ENCODE data around the gene UQCC2.

Gene UQCC2

DNA sequence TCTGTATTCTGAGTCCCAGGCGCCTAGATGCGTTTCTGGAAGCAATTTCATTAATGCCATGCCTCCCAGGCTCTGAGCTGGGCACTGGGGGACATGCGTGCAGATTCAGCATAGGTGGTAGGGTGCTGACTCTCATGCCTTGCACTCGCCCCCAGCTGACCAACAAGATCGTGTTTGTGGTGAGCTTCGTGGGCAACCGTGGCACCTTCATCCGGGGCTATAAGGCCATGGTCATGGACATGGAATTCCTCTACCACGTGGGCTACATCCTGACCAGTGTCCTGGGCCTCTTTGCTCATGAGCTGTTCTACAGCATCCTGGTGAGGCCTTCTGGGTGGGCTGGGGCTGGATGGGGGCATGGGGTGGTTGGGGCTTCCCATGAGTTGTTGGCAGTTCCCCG is 21.6 kb downstream of the UQCC2 start:
- no peaks in the 10 kb centered on the region for H3K9me3 ChIP-seq (ENCODE audit: control insufficient read depth, low read length)
- H3K36me3 ChIP-seq (ENCODE audit: control insufficient read depth, insufficient read depth, low read length), result peaks cover 26% of the 10 kb centered on the region
- no peaks in the 10 kb centered on the region for H3K27me3 ChIP-seq (ENCODE audit: control insufficient read depth, insufficient read depth, low read length)
- no peak overlapping the region for H3K9ac ChIP-seq (ENCODE audit: low read length)
- H3K4me1 ChIP-seq (ENCODE audit: control insufficient read depth, insufficient read depth, low read length), result peaks cover 5% of the 10 kb centered on the region
- no peak overlapping the region for H3K4me3 ChIP-seq (ENCODE audit: low read length)

DNA sequence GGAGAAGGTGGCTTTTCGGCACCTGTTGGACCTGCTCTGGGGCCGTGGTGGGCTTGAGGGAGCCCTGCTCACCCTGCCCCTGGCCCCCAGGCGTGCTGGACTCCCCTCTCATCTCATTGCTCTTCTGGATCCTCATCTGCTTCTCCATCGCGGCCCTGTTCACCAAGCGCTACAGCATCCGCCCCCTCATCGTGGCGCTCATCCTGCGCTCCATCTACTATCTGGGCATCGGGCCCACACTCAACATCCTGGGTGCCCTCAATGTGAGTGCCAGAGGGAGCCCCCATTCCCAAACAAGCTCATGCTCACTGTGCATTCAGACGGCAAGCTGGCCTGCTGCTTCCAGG is 22.4 kb downstream of the UQCC2 start:
- H3K9me3 ChIP-seq (ENCODE audit: control insufficient read depth, low read length), result no peaks in the 10 kb centered on the region
- no peaks in the 10 kb centered on the region for H3K27me3 ChIP-seq (ENCODE audit: control insufficient read depth, insufficient read depth, low read length)
- H3K4me3 ChIP-seq (ENCODE audit: low read length), result no peak overlapping the region
- no peak overlapping the region for H3K9ac ChIP-seq (ENCODE audit: low read length)
- H3K4me1 ChIP-seq (ENCODE audit: control insufficient read depth, insufficient read depth, low read length), result no peaks in the 10 kb centered on the region
- peaks cover 19% of the 10 kb centered on the region for H3K36me3 ChIP-seq (ENCODE audit: control insufficient read depth, insufficient read depth, low read length)

DNA sequence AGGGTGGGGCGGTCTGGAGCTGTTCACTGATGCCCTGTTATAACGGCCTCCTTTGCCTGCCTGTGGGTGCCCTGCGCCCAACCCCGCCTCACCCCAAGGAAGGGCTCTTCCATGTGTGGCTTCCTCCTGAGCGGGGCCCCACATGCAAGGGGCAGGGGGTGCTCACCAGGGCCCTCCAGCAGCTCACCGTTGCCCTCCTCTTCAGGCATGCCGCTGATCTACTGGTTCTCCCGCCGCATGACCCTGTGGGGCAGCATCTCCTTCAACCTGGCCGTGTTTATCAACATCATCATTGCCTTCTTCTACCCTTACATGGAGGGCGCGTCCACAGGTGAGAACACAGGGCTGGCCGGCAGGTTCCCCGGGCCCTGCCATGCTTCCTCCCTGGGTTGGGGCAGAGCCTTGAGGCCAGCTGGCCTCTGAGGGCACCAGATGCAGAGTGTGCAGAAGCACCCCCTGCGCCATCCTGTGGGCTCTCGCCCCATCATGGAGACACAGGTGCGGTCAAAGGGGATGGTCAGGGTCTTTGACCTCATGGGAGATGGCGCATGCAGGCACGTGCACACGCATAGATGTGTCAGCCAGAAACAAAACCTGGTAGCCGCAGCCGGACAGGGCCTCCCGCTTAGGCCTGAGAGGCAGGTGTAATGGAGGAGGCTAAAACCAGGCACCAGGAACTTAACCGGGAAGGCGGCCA is 22.9 kb downstream of the UQCC2 start:
- Histone ChIP-seq H3K4me1 (ENCODE audit: control insufficient read depth, insufficient read depth, low read length) (no peaks in the 10 kb centered on the region), H3K9me3 (ENCODE audit: control insufficient read depth, low read length) (no peaks in the 10 kb centered on the region), H3K36me3 (ENCODE audit: control insufficient read depth, insufficient read depth, low read length) (peaks cover 19% of the 10 kb centered on the region), H3K9ac (ENCODE audit: low read length) (no peak overlapping the region), H3K4me3 (ENCODE audit: low read length) (no peak overlapping the region), H3K27me3 (ENCODE audit: control insufficient read depth, insufficient read depth, low read length) (no peaks in the 10 kb centered on the region)

DNA sequence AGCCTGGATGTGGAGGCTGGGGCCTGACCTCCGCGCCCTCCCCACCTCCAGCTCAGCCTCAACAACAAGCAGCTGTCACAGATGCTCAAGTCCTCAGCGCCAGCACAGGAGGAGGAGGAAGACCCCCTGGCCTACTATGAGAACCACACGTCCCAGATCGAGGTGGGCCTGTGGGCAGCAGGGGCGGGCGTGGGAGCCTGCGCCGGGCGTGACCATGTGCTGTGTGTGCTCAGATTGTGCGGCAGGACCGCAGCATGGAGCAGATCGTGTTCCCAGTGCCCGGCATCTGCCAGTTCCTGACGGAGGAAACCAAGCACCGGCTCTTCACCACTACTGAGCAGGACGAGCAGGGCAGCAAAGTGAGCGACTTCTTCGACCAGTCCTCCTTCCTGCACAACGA is 23.5 kb downstream of the UQCC2 start:
- no peak overlapping the region for H3K9ac ChIP-seq (ENCODE audit: low read length)
- no peak overlapping the region for H3K4me3 ChIP-seq (ENCODE audit: low read length)
- no peaks in the 10 kb centered on the region for H3K9me3 ChIP-seq (ENCODE audit: control insufficient read depth, low read length)
- no peaks in the 10 kb centered on the region for H3K27me3 ChIP-seq (ENCODE audit: control insufficient read depth, insufficient read depth, low read length)
- H3K4me1 ChIP-seq (ENCODE audit: control insufficient read depth, insufficient read depth, low read length), result no peaks in the 10 kb centered on the region
- peaks cover 19% of the 10 kb centered on the region for H3K36me3 ChIP-seq (ENCODE audit: control insufficient read depth, insufficient read depth, low read length)

DNA sequence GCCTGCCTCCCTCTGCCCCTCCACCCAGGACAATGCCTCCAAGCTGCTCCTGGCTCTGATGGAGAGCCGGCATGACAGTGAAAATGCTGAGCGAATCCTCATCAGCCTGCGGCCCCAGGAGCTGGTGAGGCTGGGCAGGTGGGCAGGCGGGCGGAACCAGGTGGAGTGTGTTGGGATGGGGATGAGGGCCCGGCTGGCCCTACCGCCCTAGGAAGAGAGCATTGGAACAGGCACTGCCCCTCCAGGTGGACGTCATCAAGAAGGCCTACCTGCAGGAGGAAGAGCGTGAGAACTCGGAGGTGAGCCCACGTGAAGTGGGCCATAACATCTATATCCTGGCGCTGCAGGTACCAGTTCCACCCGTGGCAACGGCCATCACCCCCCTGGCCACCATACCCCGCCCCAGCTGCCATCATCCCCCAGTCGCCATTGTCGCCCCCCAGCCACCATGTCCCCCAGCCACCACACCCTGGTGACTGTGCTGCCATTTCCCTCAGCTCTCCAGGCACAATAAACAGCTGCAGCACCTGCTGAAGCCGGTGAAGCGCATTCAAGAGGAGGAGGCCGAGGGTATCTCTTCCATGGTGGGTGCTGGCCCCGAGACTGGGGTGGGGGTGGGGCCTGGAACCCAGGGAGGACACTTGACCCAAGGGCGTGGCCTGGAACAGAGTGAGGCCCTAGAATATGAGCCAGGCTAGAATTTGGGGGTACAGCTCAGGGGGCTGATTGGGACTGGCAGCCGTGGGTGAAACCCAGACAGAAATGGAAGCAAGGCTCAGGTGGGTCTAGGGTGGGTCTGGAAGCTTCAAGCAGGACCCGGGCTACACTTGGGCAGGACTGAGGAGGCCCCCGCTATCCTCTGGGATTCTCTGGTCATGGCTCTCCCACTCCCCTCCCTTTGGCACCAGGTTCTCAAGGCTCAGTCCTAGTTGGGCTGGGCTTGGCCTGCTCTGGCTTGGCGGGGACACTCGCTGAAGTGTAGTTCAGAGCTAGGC is 24.2 kb downstream of the UQCC2 start:
- peaks cover 19% of the 10 kb centered on the region for H3K36me3 ChIP-seq (ENCODE audit: control insufficient read depth, insufficient read depth, low read length)

DNA sequence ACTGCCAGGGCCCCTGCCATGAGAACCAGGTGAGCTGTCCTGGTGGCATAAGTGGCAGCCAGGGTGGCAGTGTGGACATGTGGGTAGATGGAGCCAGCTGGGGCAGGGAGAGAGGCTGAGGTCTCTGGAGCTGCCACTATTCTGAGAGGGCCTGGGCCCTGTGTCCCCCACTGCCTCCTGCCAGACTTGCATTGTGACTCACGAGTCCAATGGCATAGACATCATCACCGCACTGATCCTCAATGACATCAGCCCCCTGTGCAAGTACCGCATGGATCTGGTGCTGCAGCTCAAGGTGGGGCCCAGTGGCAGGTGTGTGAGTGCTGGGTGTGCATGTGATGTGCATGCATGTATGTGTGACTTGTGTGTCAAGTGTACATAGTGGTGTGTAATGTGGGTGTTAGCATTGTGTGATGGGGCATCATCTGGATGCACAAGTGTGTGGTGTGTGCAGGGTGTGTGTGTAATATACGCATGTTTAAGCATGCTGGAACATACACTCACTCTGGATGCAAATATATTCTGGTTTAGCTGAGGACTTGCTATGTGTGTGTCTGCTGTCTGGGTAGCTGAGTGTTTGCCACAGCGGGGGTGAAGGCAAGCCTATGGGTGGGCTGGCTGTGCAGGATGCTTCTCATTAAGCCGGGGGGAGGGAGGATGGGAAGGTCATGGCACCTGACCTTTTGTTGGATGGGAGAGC is 25.1 kb downstream of the UQCC2 start:
- H3K4me1 ChIP-seq (ENCODE audit: control insufficient read depth, insufficient read depth, low read length), result no peaks in the 10 kb centered on the region
- H3K9ac ChIP-seq (ENCODE audit: low read length), result no peak overlapping the region
- no peaks in the 10 kb centered on the region for H3K9me3 ChIP-seq (ENCODE audit: control insufficient read depth, low read length)
- H3K4me3 ChIP-seq (ENCODE audit: low read length), result no peak overlapping the region
- no peaks in the 10 kb centered on the region for H3K27me3 ChIP-seq (ENCODE audit: control insufficient read depth, insufficient read depth, low read length)
- H3K36me3 ChIP-seq (ENCODE audit: control insufficient read depth, insufficient read depth, low read length), result peaks cover 17% of the 10 kb centered on the region

More for the DNA sequence above, 24.2 kb downstream of the UQCC2 start:
- no peaks in the 10 kb centered on the region for H3K27me3 ChIP-seq (ENCODE audit: control insufficient read depth, insufficient read depth, low read length)
- H3K4me3 ChIP-seq (ENCODE audit: low read length), result no peak overlapping the region
- H3K4me1 ChIP-seq (ENCODE audit: control insufficient read depth, insufficient read depth, low read length), result no peaks in the 10 kb centered on the region
- no peaks in the 10 kb centered on the region for H3K9me3 ChIP-seq (ENCODE audit: control insufficient read depth, low read length)
- no peak overlapping the region for H3K9ac ChIP-seq (ENCODE audit: low read length)

DNA sequence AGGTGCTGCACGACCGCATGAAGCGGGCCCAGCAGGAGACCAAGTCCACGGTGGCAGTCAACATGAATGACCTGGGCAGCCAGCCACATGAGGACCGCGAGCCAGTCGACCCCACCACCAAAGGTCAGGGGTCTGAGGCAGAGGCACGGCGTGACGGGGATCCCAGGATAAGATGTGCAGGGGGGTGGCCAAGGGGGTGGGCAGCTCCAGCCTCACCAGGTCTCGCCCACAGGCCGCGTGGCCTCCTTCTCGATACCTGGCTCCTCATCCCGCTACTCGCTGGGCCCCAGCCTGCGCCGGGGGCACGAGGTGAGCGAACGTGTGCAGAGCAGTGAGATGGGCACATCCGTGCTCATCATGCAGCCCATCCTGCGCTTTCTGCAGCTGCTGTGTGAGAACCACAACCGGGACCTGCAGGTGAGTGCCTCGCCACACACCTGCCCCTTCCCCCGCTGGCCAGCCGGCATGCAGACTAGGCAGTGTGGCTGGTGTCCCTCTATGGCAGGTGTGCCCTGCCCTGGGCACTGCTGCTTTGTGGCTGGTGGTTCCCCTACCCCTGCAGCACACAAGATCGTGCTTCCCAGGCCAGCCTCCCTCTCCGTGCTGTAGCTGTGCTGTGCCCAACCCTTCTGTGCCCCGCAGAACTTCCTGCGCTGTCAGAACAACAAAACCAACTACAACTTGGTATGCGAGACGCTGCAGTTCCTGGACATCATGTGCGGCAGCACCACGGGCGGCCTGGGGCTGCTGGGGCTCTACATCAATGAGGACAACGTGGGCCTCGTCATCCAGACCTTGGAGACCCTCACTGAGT is 25.9 kb downstream of the UQCC2 start:
- Histone ChIP-seq H3K27me3 (ENCODE audit: control insufficient read depth, insufficient read depth, low read length) (no peaks in the 10 kb centered on the region), H3K9me3 (ENCODE audit: control insufficient read depth, low read length) (no peaks in the 10 kb centered on the region), H3K4me3 (ENCODE audit: low read length) (no peak overlapping the region), H3K9ac (ENCODE audit: low read length) (no peak overlapping the region), H3K36me3 (ENCODE audit: control insufficient read depth, insufficient read depth, low read length) (peaks cover 9% of the 10 kb centered on the region), H3K4me1 (ENCODE audit: control insufficient read depth, insufficient read depth, low read length) (no peaks in the 10 kb centered on the region)

DNA sequence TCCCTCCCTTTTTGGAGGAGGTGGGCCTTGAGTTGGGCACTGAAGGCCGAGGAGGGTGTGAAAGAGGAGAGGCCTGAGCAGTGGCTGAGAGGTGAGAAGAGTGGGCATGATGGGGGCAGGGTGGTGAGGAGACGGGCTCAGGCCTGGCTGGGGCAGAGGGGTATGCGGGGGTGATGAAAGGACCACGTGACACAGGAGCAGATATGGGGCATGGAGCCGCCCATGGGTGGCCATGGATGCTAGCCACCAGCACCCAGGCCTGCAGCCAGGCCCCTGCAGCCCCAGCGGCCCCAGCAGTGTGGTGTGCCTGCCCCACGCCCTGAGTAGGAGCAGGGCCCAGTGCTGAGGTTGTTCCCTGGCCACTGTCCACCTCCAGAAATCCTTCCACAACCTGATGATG is 26.5 kb downstream of the UQCC2 start:
- no peak overlapping the region for H3K9ac ChIP-seq (ENCODE audit: low read length)
- H3K4me3 ChIP-seq (ENCODE audit: low read length), result no peak overlapping the region
- H3K27me3 ChIP-seq (ENCODE audit: control insufficient read depth, insufficient read depth, low read length), result no peaks in the 10 kb centered on the region
- H3K36me3 ChIP-seq (ENCODE audit: control insufficient read depth, insufficient read depth, low read length), result peaks cover 5% of the 10 kb centered on the region
- no peaks in the 10 kb centered on the region for H3K9me3 ChIP-seq (ENCODE audit: control insufficient read depth, low read length)
- H3K4me1 ChIP-seq (ENCODE audit: control insufficient read depth, insufficient read depth, low read length), result no peaks in the 10 kb centered on the region

DNA sequence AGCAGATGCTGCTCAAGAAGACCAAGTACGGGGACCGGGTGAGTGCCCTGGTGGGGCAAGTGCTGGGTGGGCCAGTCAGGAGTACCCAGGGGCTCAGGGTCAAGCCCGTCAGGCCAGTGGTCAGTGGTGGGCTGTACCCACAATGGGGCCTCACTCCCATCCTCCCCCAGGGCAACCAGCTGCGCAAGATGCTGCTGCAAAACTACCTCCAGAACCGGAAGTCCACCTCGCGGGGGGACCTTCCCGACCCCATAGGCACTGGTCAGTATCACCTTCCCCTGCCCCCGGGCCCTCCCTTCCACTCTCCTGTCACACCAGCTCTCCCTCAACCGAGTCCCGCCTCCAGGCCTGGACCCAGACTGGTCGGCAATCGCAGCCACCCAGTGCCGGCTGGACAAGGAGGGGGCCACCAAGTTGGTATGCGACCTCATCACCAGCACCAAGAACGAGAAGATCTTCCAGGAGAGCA is 27.0 kb downstream of the UQCC2 start:
- no peak overlapping the region for H3K9ac ChIP-seq (ENCODE audit: low read length)
- no peaks in the 10 kb centered on the region for H3K9me3 ChIP-seq (ENCODE audit: control insufficient read depth, low read length)
- H3K4me1 ChIP-seq (ENCODE audit: control insufficient read depth, insufficient read depth, low read length), result no peaks in the 10 kb centered on the region
- peaks cover 1% of the 10 kb centered on the region for H3K36me3 ChIP-seq (ENCODE audit: control insufficient read depth, insufficient read depth, low read length)
- H3K27me3 ChIP-seq (ENCODE audit: control insufficient read depth, insufficient read depth, low read length), result no peaks in the 10 kb centered on the region
- H3K4me3 ChIP-seq (ENCODE audit: low read length), result no peak overlapping the region

DNA sequence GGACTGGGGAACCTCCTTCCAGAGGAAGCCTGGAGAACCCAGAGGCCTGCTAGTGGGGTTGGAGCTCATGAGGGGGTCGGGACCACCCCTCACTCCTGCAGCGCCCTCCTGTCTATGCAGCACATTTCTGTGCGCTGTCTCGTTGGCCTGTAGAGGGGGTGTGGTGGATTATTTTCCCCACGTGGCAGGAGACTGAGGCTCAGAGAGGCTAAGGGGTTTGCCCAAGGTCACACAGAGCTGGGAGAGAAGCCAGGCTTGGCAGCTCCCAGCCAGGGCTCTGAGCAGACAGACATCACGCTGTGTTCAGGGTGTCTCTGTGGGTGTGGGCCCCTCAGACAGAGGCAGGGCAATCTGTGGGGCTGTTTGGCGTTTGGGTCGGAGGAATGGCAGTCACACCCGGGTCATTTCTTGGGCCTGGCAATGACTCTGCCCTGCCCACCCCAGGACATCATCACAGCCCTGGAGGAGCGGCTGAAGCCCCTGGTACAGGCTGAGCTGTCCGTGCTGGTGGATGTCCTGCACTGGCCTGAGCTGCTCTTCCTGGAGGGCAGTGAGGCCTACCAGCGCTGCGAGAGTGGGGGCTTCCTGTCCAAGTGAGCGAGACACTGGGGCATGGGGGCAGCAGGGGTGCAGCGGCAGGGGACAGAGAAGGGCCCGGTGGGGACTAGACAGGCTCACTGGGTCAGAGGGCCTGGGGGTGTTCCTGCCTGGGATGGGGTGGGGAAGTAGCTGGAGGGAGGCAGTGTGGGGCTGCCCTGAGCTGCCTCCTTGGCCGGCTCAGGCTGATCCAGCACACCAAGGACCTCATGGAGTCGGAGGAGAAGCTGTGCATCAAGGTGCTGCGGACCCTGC is 27.7 kb downstream of the UQCC2 start:
- Histone ChIP-seq H3K9me3 (ENCODE audit: control insufficient read depth, low read length) (no peaks in the 10 kb centered on the region), H3K4me1 (ENCODE audit: control insufficient read depth, insufficient read depth, low read length) (no peaks in the 10 kb centered on the region), H3K9ac (ENCODE audit: low read length) (no peak overlapping the region), H3K27me3 (ENCODE audit: control insufficient read depth, insufficient read depth, low read length) (no peaks in the 10 kb centered on the region), H3K4me3 (ENCODE audit: low read length) (no peak overlapping the region), H3K36me3 (ENCODE audit: control insufficient read depth, insufficient read depth, low read length) (peaks cover 4% of the 10 kb centered on the region)

Data from mucosa of stomach (tissue), 1 donor.